Smooth muscle cell of trachea (primary cell): ENCODE measurements around the gene CDK8. TPM values are rescaled to one million over a fixed set of nuclear protein-coding genes. Genes with fewer than 3 reads are reported as not detected.

Experiments used
- total RNA-seq: library from RNA; depleted of rRNA; stranded (reverse); fragments of >200 nt; gene quantifications from 2 replicates; pipeline ENCODE4 v1.2.1, GENCODE V29; 2014

The CDK8 gene
- total RNA-seq = 15.4 and 20.5 TPM in 2 replicates

DNA sequence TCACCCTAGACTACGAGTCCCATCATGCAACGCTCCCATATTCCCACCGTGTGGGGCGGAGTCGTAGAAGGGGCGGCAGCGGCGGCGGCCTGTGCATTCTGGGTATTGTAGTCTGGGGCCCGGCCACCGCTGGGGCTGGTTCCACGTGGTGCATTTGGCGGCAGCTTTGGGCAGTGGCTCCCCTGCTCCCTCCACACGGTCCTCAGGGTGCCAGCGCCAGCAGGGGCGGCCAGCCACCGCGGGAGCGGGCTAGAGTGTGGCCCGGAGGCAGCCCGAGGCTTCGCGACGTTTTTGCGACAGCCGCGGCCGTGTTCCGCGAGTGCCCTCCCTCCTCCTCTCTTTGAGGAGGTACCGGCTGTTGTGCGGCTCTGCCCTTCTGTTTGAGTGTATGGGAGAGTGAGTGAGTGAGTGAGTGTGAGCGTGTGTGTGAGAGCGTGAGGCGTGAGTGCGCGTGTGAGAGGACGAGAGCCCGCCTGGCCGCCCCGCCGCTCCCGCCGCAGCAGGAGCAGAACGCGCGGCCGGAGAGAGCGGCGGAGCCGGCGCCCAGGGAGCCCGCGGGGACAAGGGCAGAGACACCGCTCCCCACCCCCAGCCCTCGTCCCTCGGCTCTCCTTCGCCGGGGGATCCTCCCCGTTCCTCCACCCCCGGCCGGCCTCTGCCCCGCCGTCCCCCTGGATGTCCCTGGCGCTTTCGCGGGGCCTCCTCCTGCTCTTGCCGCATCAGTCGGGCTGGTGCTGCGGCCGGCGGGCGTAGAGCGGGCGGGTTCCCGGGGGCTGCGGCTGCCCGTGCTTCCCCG lies at the start of gene CDK8:
CDK8 (plus strand) TSS at position 343 of the 796 bp plus-strand sequence. CDS start 513 bp downstream, outside the sequence.

DNA sequence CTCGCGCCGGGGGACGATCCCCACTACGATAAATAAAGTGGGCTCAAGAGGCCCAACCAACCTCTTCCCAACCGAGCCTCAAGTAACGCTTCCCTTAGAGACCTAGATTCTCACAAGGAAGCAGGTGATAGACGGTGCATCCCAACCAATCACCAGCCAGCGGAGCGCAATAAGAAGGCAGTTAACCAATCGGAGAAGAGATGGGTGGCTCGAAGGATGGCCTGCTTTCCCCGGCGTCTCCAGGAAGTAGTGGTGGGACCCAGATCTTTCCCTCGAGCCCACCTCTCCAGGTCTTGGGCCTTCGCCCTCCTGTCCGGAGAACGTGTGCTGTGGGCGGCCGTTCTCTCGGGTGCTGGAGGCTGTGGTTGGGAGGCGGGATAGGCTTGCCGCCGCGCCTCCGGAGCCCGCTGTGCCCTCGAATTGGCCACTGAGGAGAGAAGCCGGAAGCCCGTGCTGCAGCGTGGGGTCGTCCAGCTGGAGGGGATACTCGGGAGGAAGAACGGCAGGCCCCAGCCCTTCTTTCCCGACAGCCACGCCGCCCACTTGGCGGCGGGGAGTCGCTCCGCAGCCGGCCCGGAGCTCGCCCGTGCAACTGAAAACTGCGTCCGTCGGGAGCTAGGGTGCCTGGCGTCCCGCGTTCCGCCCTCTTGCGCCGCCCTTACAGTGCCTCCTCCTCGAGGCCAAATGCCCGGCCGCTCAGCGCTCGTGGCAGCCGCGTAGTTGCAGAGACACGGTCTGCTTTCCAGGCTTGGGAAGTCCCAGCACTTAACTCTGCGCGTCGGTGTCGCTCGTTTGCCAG lies 32.0 kb upstream of the CDK8 start, which contains the start of gene RNF6:
RNF6 (minus strand) TSS at position 594 of the 799 bp plus-strand sequence. CDS start 2,665 bp downstream, outside the sequence.

Other genes starting within 250 kb of the CDK8 start
- gene SHISA2, start 202.1 kb upstream of the CDK8 start, total RNA-seq = under 0.01 TPM in 2 replicates
- 40.7 and 43.7 TPM in 2 replicates for gene RNF6, start 31.8 kb upstream of the CDK8 start, total RNA-seq